GM12878 (cell line): ENCODE measurements around the gene MYT1. TPM values are rescaled to one million over a fixed set of nuclear protein-coding genes. Genes with fewer than 3 reads are reported as not detected.

Experiments used
- ATAC-seq: fragments of 200-7000 bp; cut with Tn5 transposase; 3 replicates; pipeline ENCODE4 v1.9.1; 2020; ENCODE audit warnings: mild to moderate bottlenecking, moderate library complexity
- BruUV-seq: library from RNA; stranded (reverse); fragments of 400-500 nt; replicated peaks from 2 replicates; lab custom pipeline; 2021; lab: Mats Ljungman, UMichigan
- CTCF ChIA-PET: fragments of 300-600 bp; sonication (Branson Sonifier 250); formaldehyde crosslinking; extraction: SDS; loops from one replicate; lab custom pipeline; 2021; ENCODE audit warnings: inconsistent platforms; lab: Yijun Ruan, JAX
- POLR2A ChIA-PET: fragments of 350-600 bp; formaldehyde crosslinking; extraction: SDS; loops from one replicate; lab custom pipeline; 2021; ENCODE audit warnings: inconsistent platforms; lab: Charles Lee
- RAD21 ChIA-PET: fragments of 300-600 bp; sonication (Branson Sonifier 250); formaldehyde crosslinking; loops from one replicate; lab custom pipeline; 2023; ENCODE audit warnings: antibody characterized with exemption; ENCODE audit not compliant: unreplicated experiment; lab: Charles Lee
- SMC1A ChIA-PET: fragments of 300-600 bp; sonication (Branson Sonifier 250); formaldehyde crosslinking; loops from one replicate; lab custom pipeline; 2023; ENCODE audit not compliant: unreplicated experiment, uncharacterized antibody; lab: Charles Lee
- DNase-seq: peaks from one replicate; pipeline ENCODE4 v3.0.0-alpha.2; 2011; ENCODE audit warnings: low read depth, low spot score
- FAIRE-seq: peaks from 3 replicates; lab custom pipeline; 2011; peaks lifted over from hg19 to GRCh38; lab: Jason Lieb, UNC
- H2AFZ ChIP-seq: 2 replicates; pipeline ENCODE4 v1.6.0; 2011; ENCODE audit warnings: low read depth, low read length, control low read depth; ENCODE audit not compliant: control insufficient read depth
- H3K27ac ChIP-seq: 2 replicates; pipeline ENCODE4 v1.5.1; 2011; ENCODE audit warnings: control low read depth; ENCODE audit not compliant: control insufficient read depth, insufficient read depth
- H3K27me3 ChIP-seq, 2 experiments: replicated peaks in 1 of 2; 2 replicates each; pipeline versions ENCODE4 v1.6.0 to v1.6.1; 2011; ENCODE audit warnings: low read length in 1 of 2; ENCODE audit not compliant: control insufficient read depth in 2 of 2, insufficient read depth in 2 of 2
- H3K36me3 ChIP-seq, 2 experiments: 2 replicates each; pipeline ENCODE4 v1.5.1; 2011; ENCODE audit warnings: low read length in 1 of 2; ENCODE audit not compliant: control insufficient read depth in 2 of 2, insufficient read depth in 2 of 2
- H3K4me1 ChIP-seq: 2 replicates; pipeline ENCODE4 v1.6.1; 2011; ENCODE audit warnings: mild to moderate bottlenecking, low read length, moderate library complexity, mixed read lengths; ENCODE audit not compliant: control insufficient read depth, insufficient read depth
- H3K4me2 ChIP-seq: 2 replicates; pipeline ENCODE4 v1.6.0; 2011; ENCODE audit warnings: control low read depth; ENCODE audit not compliant: control insufficient read depth, insufficient read depth
- H3K4me3 ChIP-seq: fragments of 200-600 bp; sonication (generic); 2 replicates; pipeline ENCODE4 v1.5.1; 2016
- H3K79me2 ChIP-seq: 2 replicates; pipeline ENCODE4 v1.6.0; 2011; ENCODE audit warnings: low read length; ENCODE audit not compliant: control insufficient read depth, insufficient read depth
- H3K9ac ChIP-seq: 2 replicates; pipeline ENCODE4 v1.8.0; 2011; ENCODE audit warnings: low read length, control low read depth, mixed read lengths; ENCODE audit not compliant: control insufficient read depth, insufficient read depth
- H3K9me3 ChIP-seq: replicated peaks from 3 replicates; pipeline ENCODE4 v1.5.1; 2011; ENCODE audit warnings: mild to moderate bottlenecking, low read length; ENCODE audit not compliant: control insufficient read depth, insufficient read depth
- H4K20me1 ChIP-seq: 2 replicates; pipeline ENCODE4 v1.6.0; 2011; ENCODE audit not compliant: control insufficient read depth, insufficient read depth
- ATF7 ChIP-seq: fragments of 450-650 bp; IDR thresholded peaks from 2 replicates; pipeline ENCODE4 v1.6.1; 2016; ENCODE audit warnings: low read depth, mild to moderate bottlenecking
- BACH1 ChIP-seq: fragments of 450-650 bp; IDR thresholded peaks from 2 replicates; pipeline ENCODE4 v1.6.1; 2017; ENCODE audit warnings: mild to moderate bottlenecking, borderline replicate concordance
- BCL3 ChIP-seq: IDR thresholded peaks from 2 replicates; pipeline ENCODE4 v1.6.1; 2011; ENCODE audit warnings: borderline replicate concordance, low read depth, mild to moderate bottlenecking, moderate library complexity, low read length; ENCODE audit not compliant: insufficient read depth, poor library complexity, severe bottlenecking
- E2F4 ChIP-seq: IDR thresholded peaks from 2 replicates; pipeline ENCODE4 v1.6.1; 2012; ENCODE audit warnings: low read depth, low read length, improper control_type of control experiment
- EP300 ChIP-seq, 2 experiments: fragments of 150-350 bp in 1 of 2; IDR thresholded peaks; 2 replicates each; pipeline ENCODE4 v1.6.1; 2011 to 2012; ENCODE audit warnings: low read depth in 2 of 2, low read length in 2 of 2, borderline replicate concordance in 1 of 2, improper control_type of control experiment in 1 of 2, inconsistent platforms in 1 of 2; ENCODE audit not compliant: control insufficient read depth in 1 of 2
- GATAD2B ChIP-seq: fragments of 450-650 bp; conservative IDR thresholded peaks from 2 replicates; pipeline ENCODE4 v1.6.1; 2017; ENCODE audit warnings: low read depth, mild to moderate bottlenecking, moderate library complexity
- KDM1A ChIP-seq: fragments of 200-600 bp; sonication (generic); IDR thresholded peaks from 2 replicates; pipeline ENCODE4 v1.6.1; 2016; ENCODE audit warnings: borderline replicate concordance
- NBN ChIP-seq: fragments of 450-650 bp; IDR thresholded peaks from 2 replicates; pipeline ENCODE4 v1.6.1; 2016
- POLR2AphosphoS2 ChIP-seq: IDR thresholded peaks from 2 replicates; pipeline ENCODE4 v1.6.1; 2011; ENCODE audit warnings: low read depth, mild to moderate bottlenecking, low read length, improper control_type of control experiment, moderate library complexity
- REST ChIP-seq: IDR thresholded peaks from 2 replicates; pipeline ENCODE4 v1.6.1; 2012; ENCODE audit warnings: mild to moderate bottlenecking, low read depth, low read length
- ZNF217 ChIP-seq: fragments of 450-650 bp; IDR thresholded peaks from 2 replicates; pipeline ENCODE4 v1.6.1; 2017; ENCODE audit warnings: antibody characterized with exemption, mild to moderate bottlenecking
- ZNF384 ChIP-seq: IDR thresholded peaks from 2 replicates; pipeline ENCODE4 v1.6.1; 2012; ENCODE audit warnings: low read depth, mild to moderate bottlenecking, low read length, improper control_type of control experiment, borderline replicate concordance
- ZSCAN29 ChIP-seq: fragments of 450-650 bp; IDR thresholded peaks from 2 replicates; pipeline ENCODE4 v1.6.1; 2017; ENCODE audit warnings: mild to moderate bottlenecking, moderate library complexity
- WGBS: methylation state at CpG from one replicate; pipeline ENCODE4 v1.1.6; 2016; ENCODE audit warnings: low lambda C conversion rate; ENCODE audit not compliant: insufficient replicate concordance, insufficient coverage; ENCODE audit errors: missing lambda C conversion rate; 5-methylcytosine and 5-hydroxymethylcytosine counted together
- in situ Hi-C: fragments of 300-500 bp; cut with MboI; formaldehyde crosslinking; loops from 9 replicates; pipeline ENCODE4 v1.14.3; 2018; ENCODE audit warnings: mixed read lengths
- intact Hi-C: fragments of 100-400 bp; cut with micrococcal nuclease; formaldehyde crosslinking; loops from one replicate; pipeline ENCODE4 v1.14.2; 2022; ENCODE audit not compliant: unreplicated experiment
- polyA plus RNA-seq, 11 experiments: library from polyadenylated mRNA; depleted of rRNA in 4 of 11; unstranded in 6 of 11; stranded (reverse) in 5 of 11; fragments of >200 nt; fragmentation: Nextera tagmentation in 4 of 11; fragmentation: Illumina TruSeq in 1 of 11; extraction: Ambion mirVana in 4 of 11; extraction: Trizol in 1 of 11; gene quantifications; 1 replicate in 1 of 11; 2 replicates in 10 of 11; pipeline versions ENCODE4 v1.2.1 to v1.2.3, GENCODE V29; 2011 to 2016; ENCODE audit warnings: inconsistent platforms in 2 of 11, missing spikeins in 2 of 11, low read depth in 1 of 11
- total RNA-seq, 4 experiments: library from RNA; depleted of rRNA in 3 of 4; stranded (reverse); fragments of >200 nt in 3 of 4; fragmentation: Illumina TruSeq in 1 of 4; extraction: Trizol in 1 of 4; gene quantifications; 2 replicates each; pipeline versions ENCODE4 v1.2.1 to v1.2.3, GENCODE V29; 2013 to 2021
- TF ChIP-seq, protein P1 (sequence below): fragments of 450-650 bp; IDR thresholded peaks from 2 replicates; pipeline ENCODE4 v1.6.1; 2017; ENCODE audit warnings: antibody characterized with exemption, mild to moderate bottlenecking, moderate library complexity

The MYT1 gene
- total and polyA plus RNA-seq, 10 of the 15 experiments (the other 5 are each of a cell fraction or from before 2014, with no cell fraction given) = 0.01 to 0.10 TPM; not detected in 8

- ATAC-seq = no peak
- no peak for FAIRE-seq
- H3K9me3 ChIP-seq = no peaks in the 10 kb centered on the region
- ChIA-PET SMC1A (interaction anchor here (0.5 to 1.9 kb wide), 4 partner anchors 11 to 532 kb away, joined by 3 to 6 read pairs (median 4); no protein-coding TSS in a partner anchor), POLR2A (no interaction called here), CTCF (interaction anchor here (1.4 to 9.3 kb wide), 4 partner anchors 11 to 33 kb away, joined by 3 to 99 read pairs (median 16); no protein-coding TSS in a partner anchor), RAD21 (no interaction called here)
- H3K27ac ChIP-seq = no peak overlapping the region
- 98% methylated on average over 13 of the region's 13 CpGs for WGBS
- no peak overlapping the region for H3K4me2 ChIP-seq
- TF ChIP-seq EP300 (IDR thresholded peaks at IDR 0.05; ENCODE audit: borderline replicate concordance in 1 of 2, control insufficient read depth in 1 of 2, low read depth in 2 of 2, low read length in 2 of 2) (no peak), BCL3 (no peak), E2F4 (no peak), REST (no peak), GATAD2B (no peak), ATF7 (no peak), KDM1A (no peak), ZNF384 (no peak), ZSCAN29 (no peak), NBN (no peak), ZNF217 (no peak), BACH1 (no peak), POLR2AphosphoS2 (no peak)
- TF ChIP-seq, protein P1, sequence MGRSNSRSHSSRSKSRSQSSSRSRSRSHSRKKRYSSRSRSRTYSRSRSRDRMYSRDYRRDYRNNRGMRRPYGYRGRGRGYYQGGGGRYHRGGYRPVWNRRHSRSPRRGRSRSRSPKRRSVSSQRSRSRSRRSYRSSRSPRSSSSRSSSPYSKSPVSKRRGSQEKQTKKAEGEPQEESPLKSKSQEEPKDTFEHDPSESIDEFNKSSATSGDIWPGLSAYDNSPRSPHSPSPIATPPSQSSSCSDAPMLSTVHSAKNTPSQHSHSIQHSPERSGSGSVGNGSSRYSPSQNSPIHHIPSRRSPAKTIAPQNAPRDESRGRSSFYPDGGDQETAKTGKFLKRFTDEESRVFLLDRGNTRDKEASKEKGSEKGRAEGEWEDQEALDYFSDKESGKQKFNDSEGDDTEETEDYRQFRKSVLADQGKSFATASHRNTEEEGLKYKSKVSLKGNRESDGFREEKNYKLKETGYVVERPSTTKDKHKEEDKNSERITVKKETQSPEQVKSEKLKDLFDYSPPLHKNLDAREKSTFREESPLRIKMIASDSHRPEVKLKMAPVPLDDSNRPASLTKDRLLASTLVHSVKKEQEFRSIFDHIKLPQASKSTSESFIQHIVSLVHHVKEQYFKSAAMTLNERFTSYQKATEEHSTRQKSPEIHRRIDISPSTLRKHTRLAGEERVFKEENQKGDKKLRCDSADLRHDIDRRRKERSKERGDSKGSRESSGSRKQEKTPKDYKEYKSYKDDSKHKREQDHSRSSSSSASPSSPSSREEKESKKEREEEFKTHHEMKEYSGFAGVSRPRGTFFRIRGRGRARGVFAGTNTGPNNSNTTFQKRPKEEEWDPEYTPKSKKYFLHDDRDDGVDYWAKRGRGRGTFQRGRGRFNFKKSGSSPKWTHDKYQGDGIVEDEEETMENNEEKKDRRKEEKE = no peak
- peak overlapping the region; percentile 78; the same call in 1 of the 2 replicates for H3K4me3 ChIP-seq
- H2AFZ ChIP-seq = no peak overlapping the region
- no peaks in the 10 kb centered on the region for H4K20me1 ChIP-seq
- H3K27me3 ChIP-seq = no peaks in the 10 kb centered on the region
- no TSS peak for BruUV-seq
- no peak overlapping the region for H3K9ac ChIP-seq
- H3K36me3 ChIP-seq = peaks cover 0 to 3% of the 10 kb centered on the region in 2 experiments; a peak in 1 of 4 replicates
- H3K79me2 ChIP-seq = peaks cover 14% of the 10 kb centered on the region
- peaks cover 19% of the 10 kb centered on the region for H3K4me1 ChIP-seq
- no peak for DNase-seq
- intact Hi-C loops = no loop called here
- in situ Hi-C loops = no loop called here
Measured at GRCh38 chr20:64257107-64257757, 93.0 kb downstream of the MYT1 start.
